ENCODE data around the gene RAB40B. TPM values are rescaled to one million over a fixed set of nuclear protein-coding genes. Genes with fewer than 3 reads are reported as not detected.
"Not testable (repeated sequence)": the region's sequence is repeated elsewhere in the genome, so short reads cannot be mapped to it uniquely, and the experiment has no call there.

The RAB40B gene
- polyA plus RNA-seq, 10 donors: 34.7 to 51.0 (median 44.1) TPM

- no peak for DNase-seq
These were observed 42.2 kb downstream of the RAB40B start for GRCh38 chr17:82656266-82656665.

GRCh38 chr17:82655523-82655922 is 43.0 kb downstream of the RAB40B start:
- DNase-seq: no peak

DNA sequence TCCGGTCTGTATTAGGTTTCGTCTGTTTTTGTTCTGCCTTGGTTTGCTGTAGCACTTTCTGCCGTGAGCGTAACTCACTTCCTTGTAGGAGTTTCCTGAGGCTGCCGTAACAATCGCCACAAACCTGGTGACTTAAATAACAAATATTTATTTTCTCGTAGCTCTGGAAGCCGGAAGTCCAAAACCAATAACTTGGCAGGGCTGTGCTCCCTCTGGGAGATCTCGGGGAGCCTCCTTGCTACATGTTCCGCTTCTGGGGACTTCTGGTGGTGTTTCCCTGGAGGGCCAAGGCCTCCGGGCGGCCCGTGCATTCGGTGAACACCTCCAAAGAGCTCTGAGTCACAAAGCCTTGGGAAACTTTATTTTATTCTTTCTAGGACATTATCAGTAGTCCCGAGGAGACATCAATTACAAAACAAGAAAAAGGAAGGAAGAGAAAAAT is 43.4 kb downstream of the RAB40B start:
- DNase-seq: peak in 1 of 3 donors; percentile 22

DNA sequence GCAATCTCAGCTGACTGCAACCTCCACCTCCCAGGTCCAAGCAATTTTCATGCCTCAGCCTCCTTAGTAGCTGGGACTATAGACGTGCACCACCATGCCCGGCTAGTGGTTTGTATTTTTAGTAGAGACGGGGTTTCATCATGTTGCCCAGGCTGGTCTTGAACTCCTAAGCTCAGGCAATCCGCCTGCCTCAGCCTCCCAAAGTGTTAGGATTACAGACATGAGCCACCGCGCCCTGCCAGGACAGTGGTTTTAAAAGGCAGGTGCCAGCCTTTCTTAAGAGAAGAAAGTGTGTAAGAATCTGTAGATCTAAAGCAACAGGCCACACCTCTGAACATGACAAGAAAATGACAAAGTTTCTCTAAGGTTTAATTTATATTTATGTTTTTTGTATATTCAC is 43.9 kb downstream of the RAB40B start:
- not testable (repeated sequence) for DNase-seq

DNA sequence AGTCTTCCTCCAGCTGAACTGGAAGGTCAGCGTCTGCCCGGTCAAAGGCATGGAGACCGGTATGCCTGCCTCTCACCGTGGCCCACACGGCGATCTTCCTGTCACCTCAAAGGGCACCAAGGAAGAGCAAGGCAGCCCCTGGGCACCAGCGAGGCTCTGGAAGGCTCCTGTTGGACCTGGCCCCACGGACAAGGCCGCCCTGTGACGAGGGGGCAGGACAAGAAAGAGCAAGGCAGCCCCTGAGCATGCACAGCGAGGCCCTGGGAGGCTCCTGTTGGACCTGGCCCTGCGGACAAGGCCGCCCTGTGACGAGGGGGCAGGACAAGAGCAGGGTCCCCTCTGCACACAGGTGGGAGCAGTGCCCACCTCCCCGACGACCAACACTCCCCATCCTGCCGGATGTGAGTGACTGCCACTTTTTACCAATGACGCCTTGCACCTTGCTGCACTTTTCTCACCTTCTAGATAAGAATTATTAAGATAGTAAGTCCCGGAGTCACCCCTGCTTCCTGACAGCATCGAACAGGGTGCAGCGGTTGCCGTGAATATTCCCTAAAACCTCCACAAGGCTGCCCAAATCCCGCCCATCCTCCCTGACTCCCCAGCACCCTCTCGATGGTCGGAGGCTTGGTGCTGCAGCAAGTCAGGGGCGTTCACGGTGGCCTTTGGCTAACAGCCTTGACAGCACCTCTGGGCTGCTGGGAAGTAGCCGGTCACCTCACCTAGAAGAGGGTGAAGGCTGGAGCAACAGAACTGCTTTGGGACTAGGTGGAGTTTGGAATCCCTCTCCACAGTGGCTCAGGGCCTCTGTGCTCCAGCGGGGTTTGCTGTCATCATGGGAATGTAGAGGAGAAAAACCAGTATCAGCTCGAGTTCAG is 44.6 kb downstream of the RAB40B start:
- DNase-seq: no peak

DNA sequence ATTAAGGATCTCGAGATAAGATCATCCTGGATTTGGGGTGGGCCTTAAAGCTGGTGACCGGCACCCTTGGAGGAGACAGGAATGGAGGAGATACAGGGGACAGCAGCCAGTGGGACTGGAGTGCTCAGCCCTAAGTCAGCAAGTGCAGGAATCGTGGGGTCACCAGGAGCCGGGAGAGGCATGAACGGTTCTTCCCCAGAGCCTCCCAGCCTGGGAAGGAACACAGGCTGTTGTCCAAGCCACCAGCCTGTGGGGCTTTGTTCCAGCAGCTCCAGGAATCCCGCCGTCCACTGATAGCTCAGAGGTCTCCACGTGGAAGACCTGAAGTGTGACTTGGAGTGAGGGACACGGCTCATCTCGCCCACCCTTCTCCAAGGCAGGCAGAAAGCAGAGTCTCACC is 47.8 kb downstream of the RAB40B start:
- DNase-seq: no peak

- DNase-seq: peak in 1 of 3 donors; percentile 30
These were observed 48.8 kb downstream of the RAB40B start for GRCh38 chr17:82649501-82650261.

DNA sequence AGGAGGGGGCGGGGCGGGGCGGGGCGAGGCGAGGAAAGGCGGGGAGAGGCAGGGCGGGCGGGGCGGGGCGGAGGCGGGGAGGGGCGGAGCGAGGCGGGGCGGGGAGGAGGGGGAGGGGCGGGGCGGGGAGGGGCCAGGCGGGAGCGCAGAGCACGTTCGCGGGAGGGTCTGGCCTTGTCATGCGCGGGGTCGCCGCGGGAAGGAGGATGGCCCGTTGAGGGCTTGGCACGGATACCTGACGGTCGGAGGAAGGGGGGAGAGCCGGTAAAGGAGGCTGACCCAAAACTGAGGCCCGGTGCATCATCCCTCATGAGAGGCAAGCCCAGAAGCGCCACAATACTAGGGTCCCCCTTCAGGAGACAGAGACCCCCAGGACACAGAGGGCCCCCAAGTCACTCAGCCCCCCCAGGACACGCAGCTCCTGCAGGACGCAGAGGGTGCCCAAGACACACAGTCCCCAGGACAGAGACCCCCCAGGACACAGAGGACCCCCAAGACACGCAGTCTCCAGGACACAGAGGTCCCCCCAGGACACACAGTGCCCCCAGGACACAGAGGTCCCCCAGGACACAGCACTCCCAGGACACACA is 49.7 kb downstream of the RAB40B start:
- DNase-seq: peak in 2 of 3 donors; percentile 41 to 70

- peak; percentile 97 to 99 (median 98) for DNase-seq
These were observed 50.3 kb downstream of the RAB40B start, which contains the start of gene WDR45B for GRCh38 chr17:82648165-82648668. Gene WDR45B (minus strand): TSS chr17:82648444. CDS start chr17:82648340, 104 bp downstream.

- DNase-seq: peak in 2 of 3 donors; percentile 27 to 60
These were observed 50.8 kb downstream of the RAB40B start for GRCh38 chr17:82647593-82648164.

DNA sequence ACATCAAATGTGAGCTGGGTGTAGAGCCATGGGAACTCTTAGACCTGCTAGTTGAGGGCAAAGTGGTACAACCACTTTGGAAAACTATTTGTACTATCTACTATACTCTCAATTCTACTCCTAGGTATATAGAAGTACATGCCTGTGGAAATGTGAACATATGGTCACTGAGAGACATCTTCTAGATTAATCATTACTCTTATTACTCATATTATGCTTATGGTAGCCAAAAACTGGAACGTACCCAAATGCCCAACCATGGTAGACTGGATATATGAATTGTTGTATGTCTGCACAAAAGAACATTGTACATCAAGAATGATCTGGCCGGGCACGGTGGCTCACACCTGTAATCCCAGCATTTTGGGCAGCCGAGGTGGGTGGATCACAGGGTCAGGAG is 53.0 kb downstream of the RAB40B start:
- DNase-seq: no peak

GRCh38 chr17:82644148-82644547 is 54.4 kb downstream of the RAB40B start:
- no peak for DNase-seq

DNA sequence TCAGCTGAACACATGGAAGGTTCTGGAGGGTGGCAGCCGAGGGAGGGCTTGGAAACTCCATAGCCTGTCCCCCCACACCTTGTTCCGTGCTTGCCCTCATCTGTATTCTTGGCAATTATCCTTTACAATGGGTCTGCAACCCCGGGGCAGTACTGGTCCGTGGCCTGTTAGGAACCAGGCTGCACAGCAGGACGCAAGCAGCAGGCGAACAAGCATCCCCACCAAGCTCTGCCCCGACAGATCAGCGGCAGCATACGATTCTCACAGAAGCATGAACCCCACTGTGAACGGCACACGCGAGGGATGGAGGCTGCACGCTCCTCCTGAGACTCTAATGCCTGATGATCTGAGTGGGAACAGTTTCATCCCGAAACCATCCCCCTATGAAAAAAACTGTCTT is 56.5 kb downstream of the RAB40B start:
- no peak for DNase-seq

- no peak for DNase-seq
These were observed 58.5 kb downstream of the RAB40B start for GRCh38 chr17:82640036-82640435.

DNA sequence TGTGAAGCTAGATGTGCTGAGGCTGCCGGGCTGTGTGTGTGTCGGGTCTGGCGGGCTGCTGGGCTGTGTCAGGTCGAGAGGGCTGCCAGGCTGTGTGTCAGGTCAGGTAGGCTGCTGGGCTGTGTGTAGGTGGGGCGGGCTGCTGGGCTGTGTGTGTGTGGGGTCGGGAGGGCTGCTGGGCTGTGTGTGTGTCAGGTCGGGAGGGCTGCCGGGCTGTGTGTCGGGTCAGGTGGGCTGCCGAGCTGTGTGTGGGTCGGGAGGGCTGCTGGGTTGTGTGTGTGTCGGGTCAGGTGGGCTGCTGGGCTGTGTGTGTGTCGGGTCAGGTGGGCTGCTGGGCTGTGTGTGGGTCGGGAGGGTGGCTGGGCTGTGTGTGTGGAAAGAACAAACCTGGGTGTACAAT is 58.9 kb downstream of the RAB40B start:
- no peak for DNase-seq

- DNase-seq: no peak
These were observed 60.2 kb downstream of the RAB40B start for GRCh38 chr17:82638183-82638773.

DNA sequence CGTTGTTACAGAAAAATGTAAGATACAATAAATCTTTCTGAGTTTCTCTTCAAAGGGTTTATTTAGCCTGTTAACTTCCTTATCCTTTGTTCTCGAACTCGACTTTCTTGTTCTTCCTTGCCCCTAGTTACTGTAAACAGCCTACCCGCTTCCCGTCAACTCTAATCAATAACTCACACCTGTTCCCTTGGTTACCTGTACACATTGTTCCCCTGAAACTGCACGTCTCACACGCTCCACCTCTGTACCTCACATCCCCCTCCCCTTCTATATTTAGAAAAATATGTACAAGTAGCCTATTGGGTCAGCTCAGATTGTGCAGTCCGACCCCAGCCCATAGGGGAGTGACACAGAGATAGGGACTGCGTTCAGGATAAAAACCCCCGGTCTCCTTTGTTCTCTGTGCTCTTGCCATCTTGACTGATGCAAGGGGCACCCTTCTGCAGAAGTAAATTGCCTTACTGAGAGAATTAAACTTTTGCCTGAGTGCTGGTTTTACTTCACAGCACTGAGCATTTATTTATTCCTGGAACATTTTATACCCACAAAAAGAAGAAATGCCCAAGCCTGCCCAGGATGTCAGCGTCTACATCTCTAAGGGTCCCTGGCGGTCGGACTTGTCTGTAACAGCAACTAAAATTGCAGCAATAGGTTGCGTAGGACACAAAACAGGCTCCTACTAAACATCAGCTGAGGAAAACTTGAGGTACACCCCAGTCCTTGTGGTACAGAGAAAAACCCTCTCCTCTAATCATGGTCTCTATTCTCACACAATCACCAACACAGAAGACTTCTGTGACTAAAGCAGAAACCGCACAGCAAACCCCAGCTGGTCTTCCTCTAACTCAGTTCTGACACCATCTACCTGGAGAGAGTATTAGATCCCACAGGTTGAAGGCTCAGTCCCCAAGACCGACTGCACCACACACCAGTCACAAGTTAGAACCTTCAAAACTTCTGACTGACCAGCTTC is 61.6 kb downstream of the RAB40B start:
- DNase-seq: no peak

DNA sequence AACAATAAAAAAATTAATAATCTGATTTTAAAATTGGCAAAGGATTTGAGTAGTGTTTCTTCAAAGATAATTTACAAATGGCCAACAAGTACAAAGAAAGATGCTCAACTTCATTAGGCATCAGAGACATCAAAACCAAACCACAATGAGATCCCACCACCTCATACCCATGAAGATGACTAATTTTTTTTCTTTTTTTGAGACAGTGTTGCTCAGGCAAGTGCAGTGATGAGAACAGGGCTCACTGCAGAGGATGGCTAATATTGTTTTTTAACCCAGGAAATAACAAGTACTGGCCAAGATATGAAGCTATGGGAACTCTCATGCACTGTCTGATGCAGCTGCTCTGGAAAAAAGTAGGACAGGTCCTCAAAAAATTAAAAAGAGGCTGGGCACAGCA is 65.2 kb downstream of the RAB40B start:
- no peak for DNase-seq

DNA sequence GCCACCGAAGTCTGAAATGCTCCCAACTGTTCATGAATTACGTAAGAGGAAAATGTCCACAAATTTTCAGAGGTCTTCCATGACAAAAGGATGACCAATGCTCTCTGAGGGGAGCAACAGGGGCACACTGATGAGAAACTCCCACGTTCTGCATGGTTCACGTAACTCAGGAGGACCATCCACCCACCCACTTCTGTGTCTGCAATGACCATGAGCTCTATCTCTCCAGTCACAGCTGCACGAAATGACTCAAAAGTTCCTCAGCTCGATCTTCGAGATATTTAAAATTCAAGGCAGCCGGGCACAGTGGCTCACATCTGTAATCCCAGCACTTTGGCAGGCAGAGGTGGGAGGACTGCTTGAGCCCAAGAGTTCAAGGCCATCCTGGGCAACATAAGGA is 66.0 kb downstream of the RAB40B start:
- no peak for DNase-seq

DNA sequence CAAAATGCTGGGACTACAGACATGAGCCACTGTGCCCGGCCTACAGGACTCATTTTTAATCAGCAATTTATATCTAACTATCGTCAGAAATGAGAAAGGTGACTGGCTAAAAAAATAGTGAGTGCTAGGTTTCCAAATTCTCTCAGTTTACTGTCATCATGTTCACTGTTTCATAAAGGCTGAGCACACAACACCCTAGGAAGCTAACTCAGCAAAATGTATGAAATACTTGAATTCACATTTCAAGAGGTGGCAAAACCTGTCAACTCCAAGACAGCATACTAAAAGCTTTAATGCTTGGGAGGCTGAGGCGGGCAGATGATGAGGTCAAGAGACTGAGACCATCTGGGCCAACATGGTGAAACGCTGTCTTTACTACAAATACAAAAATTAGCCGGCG is 67.0 kb downstream of the RAB40B start:
- no peak for DNase-seq

Data from muscle of back (tissue), 11 donors.